HG02884 (cell line): ENCODE data around the gene COBL.

Experiments
- ATAC-seq: cut with Tn5 transposase; IDR thresholded peaks from one replicate; pipeline ENCODE4 v1.9.1; 2021; ENCODE audit warnings: mild to moderate bottlenecking, moderate library complexity; ENCODE audit not compliant: unreplicated experiment

Gene COBL

GRCh38 chr7:51278797-51279196 lies 37.8 kb downstream of the COBL start:
- no peak for ATAC-seq

GRCh38 chr7:51276967-51277366 lies 39.6 kb downstream of the COBL start:
- ATAC-seq, result no peak

GRCh38 chr7:51276091-51276605 lies 40.5 kb downstream of the COBL start:
- ATAC-seq, result no peak

- ATAC-seq, result no peak
Observed at GRCh38 chr7:51275532-51275931, 41.1 kb downstream of the COBL start.

GRCh38 chr7:51274955-51275354 lies 41.7 kb downstream of the COBL start:
- no peak for ATAC-seq

- ATAC-seq, result no peak
Observed at GRCh38 chr7:51274001-51274400, 42.6 kb downstream of the COBL start.

GRCh38 chr7:51273360-51273759 lies 43.2 kb downstream of the COBL start:
- no peak for ATAC-seq

- ATAC-seq, result no peak
Observed at GRCh38 chr7:51270965-51271364, 45.6 kb downstream of the COBL start.

GRCh38 chr7:51269911-51270310 lies 46.7 kb downstream of the COBL start:
- no peak for ATAC-seq

- no peak for ATAC-seq
Observed at GRCh38 chr7:51269321-51269720, 47.3 kb downstream of the COBL start.

GRCh38 chr7:51268859-51269258 lies 47.8 kb downstream of the COBL start:
- ATAC-seq, result no peak

- ATAC-seq, result no peak
Observed at GRCh38 chr7:51267169-51267568, 49.4 kb downstream of the COBL start.

GRCh38 chr7:51265066-51265907 lies 51.3 kb downstream of the COBL start:
- ATAC-seq, result no peak

GRCh38 chr7:51263631-51264484 lies 52.8 kb downstream of the COBL start:
- ATAC-seq, result no peak

- no peak for ATAC-seq
Observed at GRCh38 chr7:51262796-51263531, 53.6 kb downstream of the COBL start.

- ATAC-seq, result no peak
Observed at GRCh38 chr7:51261950-51262795, 54.4 kb downstream of the COBL start.

- no peak for ATAC-seq
Observed at GRCh38 chr7:51261117-51261835, 55.3 kb downstream of the COBL start.

GRCh38 chr7:51260516-51260915 lies 56.1 kb downstream of the COBL start:
- no peak for ATAC-seq

GRCh38 chr7:51259766-51260165 lies 56.8 kb downstream of the COBL start:
- no peak for ATAC-seq

GRCh38 chr7:51256916-51257315 lies 59.7 kb downstream of the COBL start:
- ATAC-seq, result no peak
